ENCODE results near the gene ATXN2. TPM values are rescaled to one million over a fixed set of nuclear protein-coding genes. Genes with fewer than 3 reads are reported as not detected.

Gene ATXN2
- total RNA-seq, 2 donors from 2014 or later: 81.0 to 109 TPM

DNA sequence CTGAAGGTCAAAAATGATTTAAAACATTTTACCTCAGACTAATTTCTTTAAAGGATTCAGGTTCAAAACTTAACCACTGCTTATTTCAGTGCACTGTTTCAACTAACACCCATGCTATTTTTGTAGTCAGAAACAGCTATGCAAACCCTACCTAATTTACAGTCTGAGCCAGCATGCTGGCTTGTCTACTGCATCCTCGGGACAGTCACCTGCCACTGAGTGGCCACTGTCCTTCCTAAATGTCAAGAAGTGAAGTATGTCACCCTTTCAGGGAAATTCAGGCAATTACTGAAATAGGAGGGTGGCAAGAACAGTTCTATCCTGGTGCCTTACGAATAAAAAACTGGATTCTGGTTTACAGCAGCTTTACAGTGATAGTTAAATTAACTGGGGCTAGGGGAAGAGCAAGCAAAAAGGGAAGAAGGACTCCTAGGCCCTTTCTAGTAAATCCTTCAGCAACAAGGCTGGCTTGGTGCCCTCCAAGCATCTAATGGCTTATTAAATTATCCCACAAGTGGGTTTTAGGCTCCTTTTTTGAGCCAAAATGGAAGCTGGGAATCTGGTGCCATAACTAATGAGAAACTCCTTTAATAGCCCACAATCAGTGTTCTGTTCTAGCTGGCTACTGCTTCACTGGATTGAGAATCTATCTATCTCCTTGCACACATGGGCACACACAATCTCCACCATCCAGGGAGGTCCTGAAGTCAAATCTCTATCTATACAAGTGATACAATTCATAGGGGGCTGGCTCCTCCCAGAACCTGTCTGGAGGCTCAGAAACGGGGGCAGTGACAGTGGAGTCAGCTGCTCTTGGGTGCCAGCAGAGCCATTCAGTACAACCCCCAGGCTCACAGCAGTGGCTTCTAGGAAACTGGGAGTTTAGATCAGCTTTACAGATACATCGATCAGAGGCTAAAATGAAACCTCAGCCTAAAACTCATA is 150.0 kb downstream of the ATXN2 start:
- ATAC-seq (ENCODE audit: insufficient number of reproducible peaks, low FRiP score, low read depth) (no peak), DNase-seq (ENCODE audit: low spot score) (no peak)
- Histone ChIP-seq H3K9me3 (no peaks in the 10 kb centered on the region), H3K36me3 (peaks cover 42% of the 10 kb centered on the region), H3K4me3 (no peak overlapping the region), H3K4me1 (ENCODE audit: control insufficient read depth in 1 of 2, low read depth in 2 of 2) (peaks cover 11 to 25% of the 10 kb centered on the region in 2 donors), H3K27me3 (replicated peaks; ENCODE audit: insufficient read depth) (no peaks in the 10 kb centered on the region), H3K27ac (no peak overlapping the region)
- TF ChIP-seq, protein P1, sequence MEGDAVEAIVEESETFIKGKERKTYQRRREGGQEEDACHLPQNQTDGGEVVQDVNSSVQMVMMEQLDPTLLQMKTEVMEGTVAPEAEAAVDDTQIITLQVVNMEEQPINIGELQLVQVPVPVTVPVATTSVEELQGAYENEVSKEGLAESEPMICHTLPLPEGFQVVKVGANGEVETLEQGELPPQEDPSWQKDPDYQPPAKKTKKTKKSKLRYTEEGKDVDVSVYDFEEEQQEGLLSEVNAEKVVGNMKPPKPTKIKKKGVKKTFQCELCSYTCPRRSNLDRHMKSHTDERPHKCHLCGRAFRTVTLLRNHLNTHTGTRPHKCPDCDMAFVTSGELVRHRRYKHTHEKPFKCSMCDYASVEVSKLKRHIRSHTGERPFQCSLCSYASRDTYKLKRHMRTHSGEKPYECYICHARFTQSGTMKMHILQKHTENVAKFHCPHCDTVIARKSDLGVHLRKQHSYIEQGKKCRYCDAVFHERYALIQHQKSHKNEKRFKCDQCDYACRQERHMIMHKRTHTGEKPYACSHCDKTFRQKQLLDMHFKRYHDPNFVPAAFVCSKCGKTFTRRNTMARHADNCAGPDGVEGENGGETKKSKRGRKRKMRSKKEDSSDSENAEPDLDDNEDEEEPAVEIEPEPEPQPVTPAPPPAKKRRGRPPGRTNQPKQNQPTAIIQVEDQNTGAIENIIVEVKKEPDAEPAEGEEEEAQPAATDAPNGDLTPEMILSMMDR (IDR thresholded peaks at IDR 0.05): no peak

GRCh38 chr12:111448266-111448830 is 150.8 kb downstream of the ATXN2 start:
- no peaks in the 10 kb centered on the region for H3K27me3 ChIP-seq (replicated peaks; ENCODE audit: insufficient read depth)
- H3K9me3 ChIP-seq: no peaks in the 10 kb centered on the region
- peaks cover 34% of the 10 kb centered on the region for H3K36me3 ChIP-seq
- H3K27ac ChIP-seq: no peak overlapping the region
- no peak overlapping the region for H3K4me3 ChIP-seq
- ATAC-seq (ENCODE audit: insufficient number of reproducible peaks, low FRiP score, low read depth): no peak
- no peak for DNase-seq (ENCODE audit: low spot score)
- TF ChIP-seq, protein P1 (IDR thresholded peaks at IDR 0.05): no peak
- H3K4me1 ChIP-seq (ENCODE audit: control insufficient read depth in 1 of 2, low read depth in 2 of 2): peaks cover 11 to 27% of the 10 kb centered on the region in 2 donors

GRCh38 chr12:111447571-111448265 is 151.4 kb downstream of the ATXN2 start:
- TF ChIP-seq, protein P1 (IDR thresholded peaks at IDR 0.05): no peak
- ATAC-seq (ENCODE audit: insufficient number of reproducible peaks, low FRiP score, low read depth): no peak
- Histone ChIP-seq H3K4me3 (no peak overlapping the region), H3K4me1 (ENCODE audit: control insufficient read depth in 1 of 2, low read depth in 2 of 2) (peaks cover 11 to 27% of the 10 kb centered on the region in 2 donors), H3K9me3 (no peaks in the 10 kb centered on the region), H3K27ac (no peak overlapping the region), H3K36me3 (peaks cover 29% of the 10 kb centered on the region), H3K27me3 (replicated peaks; ENCODE audit: insufficient read depth) (no peaks in the 10 kb centered on the region)
- DNase-seq (ENCODE audit: low spot score): no peak

DNA sequence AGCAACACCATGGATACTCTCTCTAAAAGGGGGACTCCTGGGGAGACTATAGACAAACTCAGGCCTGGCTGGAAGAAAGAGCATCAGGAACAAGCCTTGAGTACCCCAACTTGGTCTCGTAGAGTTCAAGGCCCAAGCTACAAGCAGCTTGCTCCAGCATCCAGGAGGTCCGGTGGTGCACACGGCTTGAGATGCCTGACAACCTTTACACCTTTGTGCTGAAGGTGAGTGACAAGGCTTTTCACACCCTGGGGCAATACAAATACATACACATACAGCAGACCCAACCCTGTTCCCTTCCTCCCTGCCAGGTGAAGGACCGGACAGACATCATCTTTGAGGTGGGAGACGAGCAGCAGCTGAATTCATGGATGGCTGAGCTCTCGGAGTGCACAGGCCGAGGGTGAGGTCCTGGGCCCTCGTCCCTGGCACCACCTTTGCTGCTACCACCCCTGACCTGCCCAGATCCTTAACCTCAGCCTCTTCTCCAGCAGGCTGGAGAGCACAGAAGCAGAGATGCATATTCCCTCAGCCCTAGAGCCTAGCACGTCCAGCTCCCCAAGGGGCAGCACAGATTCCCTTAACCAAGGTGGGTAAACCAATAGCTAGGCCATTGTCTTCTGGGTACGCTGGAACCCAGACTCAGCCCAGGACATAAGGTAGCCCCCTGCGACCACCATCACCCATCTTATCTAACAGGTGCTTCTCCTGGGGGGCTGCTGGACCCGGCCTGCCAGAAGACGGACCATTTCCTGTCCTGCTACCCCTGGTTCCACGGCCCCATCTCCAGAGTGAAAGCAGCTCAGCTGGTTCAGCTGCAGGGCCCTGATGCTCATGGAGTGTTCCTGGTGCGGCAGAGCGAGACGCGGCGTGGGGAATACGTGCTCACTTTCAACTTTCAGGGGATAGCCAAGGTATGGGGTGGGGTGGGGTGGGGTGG is 152.2 kb downstream of the ATXN2 start:
- Histone ChIP-seq H3K9me3 (no peaks in the 10 kb centered on the region), H3K36me3 (peaks cover 29% of the 10 kb centered on the region), H3K4me1 (ENCODE audit: control insufficient read depth in 1 of 2, low read depth in 2 of 2) (peaks cover 11 to 27% of the 10 kb centered on the region in 2 donors), H3K27ac (no peak overlapping the region), H3K4me3 (no peak overlapping the region), H3K27me3 (replicated peaks; ENCODE audit: insufficient read depth) (no peaks in the 10 kb centered on the region)
- no peak for DNase-seq (ENCODE audit: low spot score)
- ATAC-seq (ENCODE audit: insufficient number of reproducible peaks, low FRiP score, low read depth): no peak
- TF ChIP-seq, protein P1 (IDR thresholded peaks at IDR 0.05): no peak

Data from thoracic aorta (tissue), 2 donors.